ENCODE results near the gene PROX1. TPM values are rescaled to one million over a fixed set of nuclear protein-coding genes. Genes with fewer than 3 reads are reported as not detected.

PROX1 gene
- total RNA-seq, 1 donor from 2014 or later = 11.7 TPM

- Histone ChIP-seq H3K9me3 (no peaks in the 10 kb centered on the region), H3K4me1 (no peaks in the 10 kb centered on the region), H3K27me3 (ENCODE audit: low read depth) (no peaks in the 10 kb centered on the region), H3K4me3 (no peak overlapping the region), H3K27ac (no peak overlapping the region), H3K36me3 (no peaks in the 10 kb centered on the region)
- DNase-seq (no peak), ATAC-seq (no peak)
- no peak for TF ChIP-seq CTCF (IDR thresholded peaks at IDR 0.05)
- intact Hi-C loops (cut with DNase I) = no loop called here
Observed at GRCh38 chr1:214029796-214030195, 42.0 kb downstream of the PROX1 start.

GRCh38 chr1:214031267-214031650 is 43.5 kb downstream of the PROX1 start:
- no peaks in the 10 kb centered on the region for H3K9me3 ChIP-seq
- H3K4me3 ChIP-seq = no peak overlapping the region
- H3K27ac ChIP-seq = no peak overlapping the region
- H3K36me3 ChIP-seq = no peaks in the 10 kb centered on the region
- no peaks in the 10 kb centered on the region for H3K4me1 ChIP-seq
- no peaks in the 10 kb centered on the region for H3K27me3 ChIP-seq (ENCODE audit: low read depth)
- TF ChIP-seq CTCF (IDR thresholded peaks at IDR 0.05) = no peak
- intact Hi-C loops (cut with DNase I) = no loop called here
- no peak for DNase-seq
- ATAC-seq = no peak

GRCh38 chr1:214037468-214037867 is 49.7 kb downstream of the PROX1 start:
- H3K27ac ChIP-seq = no peak overlapping the region
- DNase-seq = no peak
- ATAC-seq = no peak
- no peaks in the 10 kb centered on the region for H3K36me3 ChIP-seq
- no peaks in the 10 kb centered on the region for H3K4me1 ChIP-seq
- no peaks in the 10 kb centered on the region for H3K27me3 ChIP-seq (ENCODE audit: low read depth)
- H3K4me3 ChIP-seq = no peak overlapping the region
- intact Hi-C loops (cut with DNase I) = no loop called here
- no peaks in the 10 kb centered on the region for H3K9me3 ChIP-seq
- TF ChIP-seq CTCF (IDR thresholded peaks at IDR 0.05) = no peak

GRCh38 chr1:214039394-214040018 is 51.7 kb downstream of the PROX1 start:
- Histone ChIP-seq H3K27ac (no peak overlapping the region), H3K36me3 (no peaks in the 10 kb centered on the region), H3K4me3 (no peak overlapping the region), H3K27me3 (ENCODE audit: low read depth) (no peaks in the 10 kb centered on the region), H3K4me1 (no peaks in the 10 kb centered on the region), H3K9me3 (no peaks in the 10 kb centered on the region)
- intact Hi-C loops (cut with DNase I) = no loop called here
- ATAC-seq (no peak), DNase-seq (no peak)
- TF ChIP-seq CTCF (IDR thresholded peaks at IDR 0.05) = no peak

- Histone ChIP-seq H3K27me3 (ENCODE audit: low read depth) (no peaks in the 10 kb centered on the region), H3K9me3 (peaks cover 4% of the 10 kb centered on the region), H3K36me3 (no peaks in the 10 kb centered on the region), H3K4me1 (no peaks in the 10 kb centered on the region), H3K27ac (no peak overlapping the region), H3K4me3 (no peak overlapping the region)
- no peak for ATAC-seq
- intact Hi-C loops (cut with DNase I) = no loop called here
- no peak for TF ChIP-seq CTCF (IDR thresholded peaks at IDR 0.05)
- DNase-seq = no peak
Observed at GRCh38 chr1:214043167-214043566, 55.4 kb downstream of the PROX1 start.
